NCI-H146 (cell line): ENCODE measurements around the gene NEK5.
"Not testable (repeated sequence)": the region's sequence is repeated elsewhere in the genome, so short reads cannot be mapped to it uniquely, and the experiment has no call there.

Experiments
- DNase-seq: peaks from one replicate; lab custom pipeline; 2025; lab: John Stamatoyannopoulos, UW

Gene NEK5

DNA sequence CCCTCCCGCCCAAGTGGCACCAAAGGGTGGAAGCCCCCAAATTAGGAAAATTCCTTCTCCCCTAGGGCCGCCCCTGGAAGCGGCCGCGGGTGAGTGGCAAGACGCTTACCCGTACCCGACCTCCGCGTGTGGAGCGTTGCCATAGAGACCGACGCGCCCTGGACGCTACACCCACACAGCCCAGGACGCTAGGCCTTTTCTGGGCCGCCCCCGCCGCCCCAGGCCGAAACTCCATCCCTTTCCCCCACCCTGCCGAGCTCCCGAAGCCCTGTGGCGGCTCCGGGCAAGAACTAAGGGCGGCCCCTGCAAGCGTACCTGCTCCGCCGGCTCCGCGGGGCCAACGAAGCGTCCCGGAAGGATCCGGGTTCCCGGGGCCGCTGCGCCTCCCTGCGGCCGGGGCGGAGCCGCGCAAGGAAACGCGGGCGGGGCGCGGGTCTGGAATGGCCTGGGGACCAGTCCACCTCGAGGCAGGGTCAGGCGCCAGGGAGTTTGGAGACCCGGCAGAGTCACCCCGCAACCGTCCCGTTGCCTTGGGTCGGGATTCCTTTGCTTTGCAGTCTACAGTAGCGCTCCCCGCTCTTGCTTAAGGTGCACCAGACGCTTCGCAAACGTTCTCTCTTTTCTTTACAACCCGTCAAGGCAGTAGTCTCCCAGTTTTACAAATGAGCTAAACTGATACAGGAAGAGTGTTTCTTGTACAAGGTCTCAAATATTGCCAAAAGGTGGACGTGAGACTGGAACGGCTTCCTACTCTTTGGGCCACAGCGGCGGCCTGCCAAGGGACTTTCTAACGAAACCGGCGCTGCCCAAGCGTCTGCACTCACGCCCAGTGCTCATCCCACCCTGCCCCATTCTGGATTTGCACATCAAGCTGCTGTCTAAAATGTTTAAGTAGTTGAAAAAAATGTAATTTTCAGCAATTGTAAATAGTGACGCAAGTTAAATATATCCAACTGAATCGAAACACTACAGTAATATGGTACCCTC lies at the start of gene NEK5:
Gene NEK5 (minus strand): TSS at position 360 of the 987 bp plus-strand sequence. CDS start 1,591 bp downstream, outside the sequence.
- peak; percentile 62 for DNase-seq

GRCh38 chr13:52177276-52177675 lies 48.4 kb upstream of the NEK5 start:
- no peak for DNase-seq

- not testable (repeated sequence) for DNase-seq
Measured at GRCh38 chr13:52173970-52174369, 45.1 kb upstream of the NEK5 start.

GRCh38 chr13:52173373-52173772 lies 44.5 kb upstream of the NEK5 start:
- DNase-seq, result no peak

DNA sequence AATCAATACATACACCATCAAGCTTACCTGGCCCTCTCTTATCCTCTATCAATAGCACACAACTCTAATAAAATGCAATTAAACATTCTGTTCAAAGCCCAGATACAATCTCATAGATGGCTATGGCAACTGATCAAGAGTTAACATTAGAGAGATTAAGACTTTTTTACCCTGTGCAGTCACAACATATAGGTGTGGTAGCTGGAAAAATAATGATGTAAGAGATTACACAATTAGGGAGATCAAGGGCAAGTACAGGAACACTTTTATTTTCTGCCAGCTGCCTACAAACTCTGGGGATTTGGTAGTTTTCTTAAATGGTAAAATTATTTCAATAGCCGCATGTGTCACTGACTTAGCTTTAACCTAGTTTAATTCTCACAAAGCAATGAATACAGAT lies 42.8 kb upstream of the NEK5 start:
- DNase-seq, result not testable (repeated sequence)

GRCh38 chr13:52170828-52171391 lies 42.0 kb upstream of the NEK5 start:
- not testable (repeated sequence) for DNase-seq

DNA sequence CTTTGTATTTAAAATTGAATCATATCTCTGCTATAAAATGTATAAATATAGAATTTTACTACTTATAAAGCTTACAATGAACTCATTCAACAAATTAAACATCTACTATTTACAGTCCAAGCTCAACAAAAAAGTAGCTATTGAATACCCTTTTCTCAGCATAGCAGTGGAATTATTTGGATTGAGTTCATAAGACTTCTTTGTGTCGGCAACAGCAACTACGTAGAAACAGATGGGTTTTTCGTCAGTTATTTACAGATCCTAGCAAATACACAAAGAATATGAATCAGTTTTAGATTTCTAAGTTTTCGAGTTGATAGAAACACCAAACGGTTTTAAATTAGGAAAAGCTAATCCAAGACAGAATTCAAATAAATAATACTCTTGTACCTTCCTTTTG lies 41.0 kb upstream of the NEK5 start:
- no peak for DNase-seq

DNA sequence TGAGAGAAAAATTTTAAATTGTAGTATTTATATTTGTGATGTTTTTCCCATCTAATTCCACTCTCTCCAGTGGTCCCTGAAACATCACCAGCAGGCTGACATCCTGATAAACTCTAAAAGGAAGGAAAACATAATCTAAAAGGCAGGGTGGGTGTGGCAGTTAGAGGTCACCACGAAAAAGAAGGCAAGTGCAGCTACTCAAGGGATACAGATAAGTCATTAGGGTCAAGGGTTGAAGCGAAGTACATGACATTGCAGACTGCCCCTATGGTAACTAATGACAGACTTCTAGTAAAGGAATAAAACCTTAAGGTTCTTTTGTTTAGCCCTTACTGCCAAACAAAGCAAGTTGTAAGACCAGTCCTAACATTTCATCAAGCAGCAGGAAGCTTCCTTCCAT lies 36.5 kb upstream of the NEK5 start:
- DNase-seq, result no peak

DNA sequence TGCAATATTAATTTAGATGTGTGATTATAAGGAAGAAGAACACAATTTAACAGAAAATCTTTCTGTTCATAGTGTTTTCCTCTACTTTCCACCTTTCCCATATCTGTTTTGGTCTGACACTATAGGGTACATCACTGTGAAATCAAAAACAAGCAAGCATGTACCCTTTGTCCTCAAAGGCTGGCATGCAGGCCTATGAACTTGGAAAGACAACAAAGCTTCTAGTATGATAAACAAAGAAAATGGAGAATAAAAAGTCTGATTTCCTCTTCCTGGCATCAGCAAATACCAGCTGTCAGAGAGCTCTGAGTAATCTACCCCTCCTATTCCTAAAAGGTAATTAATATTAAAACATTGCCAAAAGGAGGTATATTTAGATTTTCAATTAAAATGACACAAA lies 36.1 kb upstream of the NEK5 start:
- no peak for DNase-seq

DNA sequence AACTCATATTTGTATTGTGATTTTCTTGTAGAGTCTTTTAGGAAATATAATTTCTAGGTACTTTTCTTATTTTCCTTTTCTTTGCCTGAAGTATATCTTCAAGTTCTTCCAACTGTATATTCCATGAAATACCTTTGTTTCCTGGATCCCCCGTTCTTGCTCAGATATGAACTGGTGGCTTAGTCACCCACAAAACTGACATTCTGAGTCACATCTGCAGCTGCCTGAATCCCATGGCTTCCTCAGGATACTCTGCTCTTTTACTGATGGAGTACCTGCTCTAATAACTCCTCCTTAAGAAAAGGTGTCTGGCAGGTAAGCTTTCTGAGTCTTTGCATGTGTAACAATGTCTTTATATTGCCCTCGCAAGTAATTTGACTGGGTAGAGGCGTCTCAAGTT lies 35.0 kb upstream of the NEK5 start:
- DNase-seq, result not testable (repeated sequence)

GRCh38 chr13:52162279-52163101 lies 33.6 kb upstream of the NEK5 start:
- DNase-seq, result no peak

DNA sequence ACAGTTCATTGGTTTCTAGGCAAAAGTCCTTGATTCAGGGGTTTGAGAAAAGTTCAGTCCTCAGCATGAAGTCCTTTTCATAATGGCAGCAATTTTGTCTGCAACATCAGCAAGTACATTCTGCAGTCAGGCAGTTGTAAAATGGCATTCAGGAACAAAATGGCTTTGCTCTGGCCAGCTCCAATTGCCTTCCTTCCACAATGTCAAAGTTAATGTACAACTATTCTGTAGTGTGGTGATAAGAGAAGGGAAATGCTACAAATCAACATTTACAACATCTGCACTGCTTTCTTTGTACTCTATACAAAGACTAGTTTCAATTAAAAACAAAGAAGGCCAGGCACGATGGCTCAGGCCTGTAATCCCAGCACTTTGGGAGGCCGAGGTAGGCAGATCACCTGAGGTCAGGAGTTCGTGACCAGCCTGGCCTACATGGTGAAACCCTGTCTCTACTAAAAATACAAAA lies 32.3 kb upstream of the NEK5 start:
- DNase-seq, result no peak

GRCh38 chr13:52160506-52160905 lies 31.6 kb upstream of the NEK5 start:
- DNase-seq, result no peak

DNA sequence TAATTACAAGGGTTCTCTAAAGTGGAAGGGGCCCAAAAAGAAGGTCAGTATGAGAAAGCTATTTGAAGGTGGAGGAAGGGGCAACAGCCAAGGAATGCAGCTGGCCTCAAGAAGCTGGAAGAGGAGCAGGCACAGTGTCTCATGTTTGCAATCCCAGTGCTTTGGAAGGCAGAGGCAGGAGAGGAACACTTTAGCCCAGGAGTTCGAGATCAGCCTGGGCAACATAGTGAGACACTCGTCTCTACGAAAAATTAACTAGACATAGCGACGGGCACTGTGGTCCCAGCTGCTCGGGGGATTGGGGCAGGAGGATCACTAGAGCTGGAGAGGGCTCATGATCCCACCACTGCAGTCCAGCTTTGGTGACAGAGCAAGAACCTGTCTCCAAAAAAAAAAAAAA lies 31.2 kb upstream of the NEK5 start:
- DNase-seq, result no peak

GRCh38 chr13:52159159-52159982 lies 30.5 kb upstream of the NEK5 start, which contains the start of gene NEK3:
Gene NEK3, minus strand, starts transcription at chr13:52159597. Its CDS starts 3,406 bp downstream, at chr13:52156191.
- DNase-seq, result peak; percentile 58

DNA sequence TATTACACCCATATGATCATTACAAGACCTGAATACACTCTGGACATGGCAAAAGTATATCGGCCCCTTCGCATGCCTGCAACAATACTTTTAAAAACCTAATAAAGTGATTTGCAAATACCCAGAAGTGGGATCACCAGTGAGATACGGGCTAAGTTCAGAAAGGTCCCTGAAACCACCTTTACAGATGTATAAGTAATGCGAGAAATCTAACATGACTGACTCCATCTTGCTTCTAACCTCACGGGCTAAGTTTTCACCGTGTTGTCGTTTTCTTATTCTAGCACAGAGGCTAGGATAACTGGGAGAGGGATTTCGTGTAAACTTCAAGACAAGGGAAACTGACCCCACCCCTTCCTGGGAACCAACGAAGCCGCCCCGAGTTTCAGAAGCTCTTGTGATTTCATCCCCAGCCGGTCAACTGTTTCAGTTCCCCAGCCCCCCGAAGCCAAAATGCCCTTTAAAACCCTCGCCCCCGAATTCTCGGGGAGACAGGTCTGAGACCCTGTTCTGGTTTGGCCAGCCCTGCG lies 29.8 kb upstream of the NEK5 start:
- no peak for DNase-seq

DNA sequence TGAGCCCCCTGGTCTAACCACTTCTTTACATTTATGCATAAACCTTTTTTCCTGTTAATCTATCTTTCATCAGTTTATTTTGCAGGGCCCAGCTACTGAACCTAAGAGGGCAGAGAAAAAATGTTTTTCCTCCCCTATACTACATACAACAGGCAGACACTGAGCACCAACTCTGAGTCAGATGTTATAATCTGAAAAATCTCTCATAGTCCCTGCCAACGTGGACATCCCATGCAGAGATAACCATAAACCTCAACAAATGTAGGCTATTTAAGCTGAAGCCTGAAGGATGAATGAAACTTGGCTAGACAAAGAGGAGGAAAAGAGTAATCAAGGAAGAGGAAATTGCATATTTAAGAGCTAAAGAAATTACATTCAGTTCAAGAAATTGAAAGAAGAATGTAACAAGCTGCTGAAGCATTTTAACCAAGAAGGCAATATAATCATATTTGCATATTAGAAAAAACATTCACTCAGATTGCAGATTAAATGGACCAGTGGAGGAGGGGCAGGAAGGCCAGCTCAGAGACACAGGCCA lies 27.9 kb upstream of the NEK5 start:
- no peak for DNase-seq

DNA sequence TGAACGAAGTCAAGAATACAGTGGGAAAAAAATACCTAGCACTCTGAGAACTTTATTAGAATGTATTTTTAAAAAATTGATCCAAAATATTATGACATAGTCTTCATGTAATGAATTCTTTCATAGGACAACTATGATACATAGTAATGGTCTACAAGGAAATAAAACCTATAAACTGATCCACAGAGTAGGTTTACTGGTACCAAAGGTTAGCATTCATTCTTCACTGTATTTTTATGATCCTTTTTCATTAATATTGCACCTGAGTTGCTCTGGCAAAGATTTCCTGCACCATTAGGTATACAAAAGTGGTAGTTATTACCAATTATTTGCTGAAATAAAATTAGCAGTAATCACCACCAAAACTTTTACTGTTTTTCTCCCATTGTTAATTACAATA lies 26.3 kb upstream of the NEK5 start:
- no peak for DNase-seq

GRCh38 chr13:52147225-52147624 lies 18.4 kb upstream of the NEK5 start:
- no peak for DNase-seq

GRCh38 chr13:52141299-52141698 lies 12.4 kb upstream of the NEK5 start:
- no peak for DNase-seq

DNA sequence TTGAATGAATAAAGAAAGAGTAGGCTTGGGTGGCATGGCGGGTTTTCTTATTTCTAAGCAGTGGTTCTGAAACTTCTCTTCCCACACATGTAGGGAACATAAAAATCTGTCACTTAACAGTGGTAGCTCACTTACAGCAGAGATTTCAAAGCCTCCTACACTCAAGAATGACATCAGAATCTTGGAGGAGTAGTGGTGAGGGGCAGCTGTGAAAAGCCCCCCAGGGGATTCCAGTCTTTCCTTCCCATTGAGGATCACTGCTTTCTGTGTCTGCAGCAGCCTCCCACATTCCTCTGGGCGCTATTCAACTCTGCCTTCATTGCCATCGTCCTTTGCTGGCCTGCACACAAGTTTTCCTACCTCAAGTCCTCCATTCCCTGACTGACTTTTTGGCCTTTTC lies 8.6 kb upstream of the NEK5 start:
- DNase-seq, result no peak
